SK-N-SH treated with all-trans-retinoic acid at 6 μM for 48 hours (cell line): Measurements from ENCODE around the gene RGS10.

Experiments used
- BACH2 ChIP-seq: fragments of 250-450 bp; sonication (Bioruptor Pico); IDR thresholded peaks from 2 replicates; pipeline ENCODE4 v1.9.0; 2021; ENCODE audit warnings: mild to moderate bottlenecking, borderline replicate concordance
- ZFP30 ChIP-seq: fragments of 450-650 bp; formaldehyde crosslinking; IDR thresholded peaks from 2 replicates; pipeline ENCODE4 v1.5.0; 2022; ENCODE audit warnings: mild to moderate bottlenecking, moderate library complexity
- TF ChIP-seq, protein P1 (sequence below): fragments of 250-450 bp; sonication (Bioruptor Pico); IDR thresholded peaks from 2 replicates; pipeline ENCODE4 v1.8.0; 2021; ENCODE audit warnings: low read depth, mild to moderate bottlenecking, moderate library complexity, borderline replicate concordance

DNA sequence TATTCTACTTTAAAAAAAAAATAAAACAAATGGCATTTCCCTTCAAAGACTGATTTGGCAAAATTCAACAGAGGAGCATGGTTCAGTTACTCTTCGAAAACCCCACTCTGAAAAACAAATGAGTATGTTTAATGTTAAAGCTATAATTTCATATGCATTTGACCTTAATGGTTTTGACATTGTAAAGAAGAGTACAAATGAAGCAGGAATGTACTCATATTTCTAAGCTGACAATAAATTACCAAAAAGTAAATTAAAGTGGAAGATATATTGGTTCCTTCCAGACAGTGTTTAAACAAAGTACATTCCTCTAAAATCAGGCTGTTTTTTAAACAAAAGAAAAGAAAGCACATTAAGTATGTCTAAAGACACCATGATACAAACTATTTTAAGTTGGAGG is 16.4 kb downstream of the RGS10 start:
- no peak for TF ChIP-seq BACH2 (CRISPR knock-in tag)
- TF ChIP-seq, protein P1, sequence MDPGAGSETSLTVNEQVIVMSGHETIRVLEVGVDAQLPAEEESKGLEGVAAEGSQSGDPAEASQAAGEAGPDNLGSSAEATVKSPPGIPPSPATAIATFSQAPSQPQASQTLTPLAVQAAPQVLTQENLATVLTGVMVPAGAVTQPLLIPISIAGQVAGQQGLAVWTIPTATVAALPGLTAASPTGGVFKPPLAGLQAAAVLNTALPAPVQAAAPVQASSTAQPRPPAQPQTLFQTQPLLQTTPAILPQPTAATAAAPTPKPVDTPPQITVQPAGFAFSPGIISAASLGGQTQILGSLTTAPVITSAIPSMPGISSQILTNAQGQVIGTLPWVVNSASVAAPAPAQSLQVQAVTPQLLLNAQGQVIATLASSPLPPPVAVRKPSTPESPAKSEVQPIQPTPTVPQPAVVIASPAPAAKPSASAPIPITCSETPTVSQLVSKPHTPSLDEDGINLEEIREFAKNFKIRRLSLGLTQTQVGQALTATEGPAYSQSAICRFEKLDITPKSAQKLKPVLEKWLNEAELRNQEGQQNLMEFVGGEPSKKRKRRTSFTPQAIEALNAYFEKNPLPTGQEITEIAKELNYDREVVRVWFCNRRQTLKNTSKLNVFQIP (CRISPR knock-in tag): no peak
- no peak for TF ChIP-seq ZFP30
